WTC11 (cell line): ENCODE results near the gene MARCO. TPM values are rescaled to one million over a fixed set of nuclear protein-coding genes. Genes with fewer than 3 reads are reported as not detected.

Experiments used
- ATAC-seq: fragments of 200-7000 bp; cut with Tn5 transposase; 2 replicates; pipeline ENCODE4 v1.10.0; 2021; ENCODE audit warnings: mild to moderate bottlenecking, moderate library complexity
- CTCF ChIA-PET: fragments of 300-600 bp; sonication (Branson Sonifier 250); formaldehyde crosslinking; loops from one replicate; lab custom pipeline; 2021; ENCODE audit warnings: antibody characterized with exemption; lab: Charles Lee
- POLR2A ChIA-PET: fragments of 350-600 bp; sonication (Branson Sonifier 250); formaldehyde crosslinking; loops from one replicate; lab custom pipeline; 2021; ENCODE audit warnings: antibody characterized with exemption; lab: Charles Lee
- DNase-seq: peaks from one replicate; pipeline ENCODE4 v3.0.0; 2021; ENCODE audit warnings: low spot score
- H3K27ac Mint-ChIP-seq: 2 replicates; pipeline ENCODE4 v1.8.0; 2021; ENCODE audit warnings: mixed read lengths
- H3K27me3 Mint-ChIP-seq: 2 replicates; pipeline ENCODE4 v1.8.0; 2021; ENCODE audit warnings: low read depth, mild to moderate bottlenecking, moderate library complexity, mixed read lengths
- H3K36me3 Mint-ChIP-seq: 2 replicates; pipeline ENCODE4 v1.8.0; 2021; ENCODE audit warnings: mixed read lengths
- H3K4me1 Mint-ChIP-seq: 2 replicates; pipeline ENCODE4 v1.8.0; 2022; ENCODE audit warnings: mixed read lengths
- H3K4me3 Mint-ChIP-seq: 2 replicates; pipeline ENCODE4 v1.8.0; 2021; ENCODE audit warnings: mild to moderate bottlenecking, moderate library complexity, mixed read lengths
- H3K9me3 Mint-ChIP-seq: 2 replicates; pipeline ENCODE4 v1.8.0; 2021; ENCODE audit warnings: mixed read lengths
- CBFB ChIP-seq: sonication (generic); formaldehyde crosslinking; IDR thresholded peaks from 2 replicates; pipeline ENCODE4 v1.8.1; 2022; ENCODE audit warnings: mild to moderate bottlenecking, low read depth, missing genetic modification reagents
- CDX4 ChIP-seq: fragments of 250-450 bp; sonication (Bioruptor Pico); IDR thresholded peaks from 2 replicates; pipeline ENCODE4 v1.9.0; 2021; ENCODE audit warnings: moderate library complexity, mild to moderate bottlenecking, inconsistent platforms, borderline replicate concordance
- CREB1 ChIP-seq: sonication (generic); formaldehyde crosslinking; IDR thresholded peaks from 2 replicates; pipeline ENCODE4 v1.8.0; 2023; ENCODE audit warnings: mild to moderate bottlenecking, missing genetic modification reagents
- CREM ChIP-seq: sonication (generic); formaldehyde crosslinking; IDR thresholded peaks from 2 replicates; pipeline ENCODE4 v1.8.1; 2022; ENCODE audit warnings: mild to moderate bottlenecking, missing genetic modification reagents, moderate library complexity
- CTCF ChIP-seq: fragments of 200-600 bp; IDR thresholded peaks from 2 replicates; pipeline ENCODE4 v1.8.0; 2022; ENCODE audit warnings: antibody characterized with exemption
- ELF4 ChIP-seq: sonication (generic); formaldehyde crosslinking; IDR thresholded peaks from 2 replicates; pipeline ENCODE4 v1.8.1; 2022; ENCODE audit warnings: low read depth, mild to moderate bottlenecking, moderate library complexity, missing genetic modification reagents
- FOXJ3 ChIP-seq: sonication (generic); formaldehyde crosslinking; IDR thresholded peaks from 2 replicates; pipeline ENCODE4 v1.9.0; 2021; ENCODE audit warnings: missing genetic modification reagents, mild to moderate bottlenecking, borderline replicate concordance
- FOXK1 ChIP-seq: sonication (generic); formaldehyde crosslinking; IDR thresholded peaks from 2 replicates; pipeline ENCODE4 v1.8.0; 2022; ENCODE audit warnings: mild to moderate bottlenecking, moderate library complexity, missing genetic modification reagents
- FOXP1 ChIP-seq: sonication (generic); formaldehyde crosslinking; IDR thresholded peaks from 2 replicates; pipeline ENCODE4 v1.8.0; 2022; ENCODE audit warnings: missing genetic modification reagents, mild to moderate bottlenecking, moderate library complexity, borderline replicate concordance
- GTF2I ChIP-seq: fragments of 250-450 bp; sonication (Bioruptor Pico); conservative IDR thresholded peaks from 2 replicates; pipeline ENCODE4 v1.4.0; 2021; ENCODE audit warnings: mild to moderate bottlenecking
- KAT7 ChIP-seq: sonication (generic); formaldehyde crosslinking; IDR thresholded peaks from 2 replicates; pipeline ENCODE4 v1.8.1; 2023; ENCODE audit warnings: missing genetic modification reagents, mild to moderate bottlenecking, borderline replicate concordance
- NFATC4 ChIP-seq: fragments of 250-450 bp; sonication (Bioruptor Pico); IDR thresholded peaks from 2 replicates; pipeline ENCODE4 v1.9.0; 2021; ENCODE audit warnings: mild to moderate bottlenecking
- NR1H2 ChIP-seq: sonication (generic); formaldehyde crosslinking; IDR thresholded peaks from 2 replicates; pipeline ENCODE4 v1.9.0; 2021; ENCODE audit warnings: mild to moderate bottlenecking, moderate library complexity, missing genetic modification reagents
- PRDM15 ChIP-seq: sonication (generic); formaldehyde crosslinking; IDR thresholded peaks from 2 replicates; pipeline ENCODE4 v1.8.0; 2022; ENCODE audit warnings: missing genetic modification reagents
- RELA ChIP-seq: sonication (generic); formaldehyde crosslinking; IDR thresholded peaks from 2 replicates; pipeline ENCODE4 v1.8.1; 2022; ENCODE audit warnings: missing genetic modification reagents, mild to moderate bottlenecking, borderline replicate concordance
- SOX15 ChIP-seq: fragments of 250-450 bp; sonication (Bioruptor Pico); IDR thresholded peaks from 2 replicates; pipeline ENCODE4 v1.9.0; 2021; ENCODE audit warnings: mild to moderate bottlenecking
- TCF7 ChIP-seq: sonication (generic); formaldehyde crosslinking; IDR thresholded peaks from 2 replicates; pipeline ENCODE4 v1.8.0; 2022; ENCODE audit warnings: mild to moderate bottlenecking, low read depth, missing genetic modification reagents, moderate library complexity
- TP53 ChIP-seq: sonication (generic); formaldehyde crosslinking; IDR thresholded peaks from 2 replicates; pipeline ENCODE4 v1.8.1; 2023; ENCODE audit warnings: mild to moderate bottlenecking, missing genetic modification reagents
- USF1 ChIP-seq: sonication (generic); formaldehyde crosslinking; IDR thresholded peaks from 2 replicates; pipeline ENCODE4 v1.8.0; 2022; ENCODE audit warnings: mild to moderate bottlenecking, missing genetic modification reagents
- ZBTB21 ChIP-seq: sonication (generic); formaldehyde crosslinking; IDR thresholded peaks from 2 replicates; pipeline ENCODE4 v1.8.1; 2023; ENCODE audit warnings: mild to moderate bottlenecking, missing genetic modification reagents, borderline replicate concordance
- total RNA-seq: library from RNA; stranded (reverse); gene quantifications from 3 replicates; pipeline ENCODE4 v1.2.3, GENCODE V29; 2021
- TF ChIP-seq, protein P1 (sequence below): sonication (generic); formaldehyde crosslinking; IDR thresholded peaks from 2 replicates; pipeline ENCODE4 v1.8.0; 2022; ENCODE audit warnings: mild to moderate bottlenecking, missing genetic modification reagents

Gene MARCO
- total RNA-seq, 1 experiment from 2014 or later: 0.11 TPM

- TF ChIP-seq CREM (no peak), TP53 (no peak), FOXJ3 (no peak), CREB1 (CRISPR knock-in tag) (no peak), CBFB (CRISPR knock-in tag) (no peak), PRDM15 (CRISPR knock-in tag) (no peak)
- TF ChIP-seq, protein P1, sequence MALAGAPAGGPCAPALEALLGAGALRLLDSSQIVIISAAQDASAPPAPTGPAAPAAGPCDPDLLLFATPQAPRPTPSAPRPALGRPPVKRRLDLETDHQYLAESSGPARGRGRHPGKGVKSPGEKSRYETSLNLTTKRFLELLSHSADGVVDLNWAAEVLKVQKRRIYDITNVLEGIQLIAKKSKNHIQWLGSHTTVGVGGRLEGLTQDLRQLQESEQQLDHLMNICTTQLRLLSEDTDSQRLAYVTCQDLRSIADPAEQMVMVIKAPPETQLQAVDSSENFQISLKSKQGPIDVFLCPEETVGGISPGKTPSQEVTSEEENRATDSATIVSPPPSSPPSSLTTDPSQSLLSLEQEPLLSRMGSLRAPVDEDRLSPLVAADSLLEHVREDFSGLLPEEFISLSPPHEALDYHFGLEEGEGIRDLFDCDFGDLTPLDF: no peak
- TF ChIP-seq, all 79 proteins: peak for 0
- Mint-ChIP-seq H3K27me3 (no peaks in the 10 kb centered on the region; the same call in 1 of the 2 replicates), H3K4me1 (no peaks in the 10 kb centered on the region), H3K36me3 (no peaks in the 10 kb centered on the region), H3K9me3 (no peaks in the 10 kb centered on the region), H3K4me3 (no peak overlapping the region), H3K27ac (no peak overlapping the region)
- CTCF ChIA-PET: no interaction called here
- no peak for DNase-seq
- ATAC-seq: no peak
- POLR2A ChIA-PET: no interaction called here
Measured at GRCh38 chr2:118992740-118993391, 50.9 kb downstream of the MARCO start.

GRCh38 chr2:118993392-118993752 lies 51.4 kb downstream of the MARCO start:
- Mint-ChIP-seq H3K27me3 (no peaks in the 10 kb centered on the region; the same call in 1 of the 2 replicates), H3K4me3 (no peak overlapping the region), H3K4me1 (no peaks in the 10 kb centered on the region), H3K36me3 (no peaks in the 10 kb centered on the region), H3K27ac (no peak overlapping the region), H3K9me3 (peaks cover 4% of the 10 kb centered on the region)
- DNase-seq (no peak), ATAC-seq (no peak)
- CTCF ChIA-PET: no interaction called here
- TF ChIP-seq FOXK1 (CRISPR knock-in tag) (no peak), KAT7 (CRISPR knock-in tag) (no peak)
- POLR2A ChIA-PET: no interaction called here

DNA sequence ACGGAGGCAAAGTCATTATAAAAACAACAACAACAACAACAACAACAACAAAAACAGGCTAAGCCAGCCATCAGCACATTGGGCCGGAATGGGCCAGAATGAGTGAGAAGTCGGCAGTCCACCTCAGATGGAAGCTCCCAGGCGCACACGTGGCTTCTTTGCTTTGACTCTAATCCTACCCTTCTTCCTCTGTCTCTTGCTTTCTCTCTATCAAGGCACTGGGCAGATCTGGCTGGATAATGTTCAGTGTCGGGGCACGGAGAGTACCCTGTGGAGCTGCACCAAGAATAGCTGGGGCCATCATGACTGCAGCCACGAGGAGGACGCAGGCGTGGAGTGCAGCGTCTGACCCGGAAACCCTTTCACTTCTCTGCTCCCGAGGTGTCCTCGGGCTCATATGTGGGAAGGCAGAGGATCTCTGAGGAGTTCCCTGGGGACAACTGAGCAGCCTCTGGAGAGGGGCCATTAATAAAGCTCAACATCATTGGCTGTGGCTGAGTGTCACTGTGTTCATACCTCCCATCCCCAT lies 52.2 kb downstream of the MARCO start:
- Mint-ChIP-seq H3K4me3 (no peak overlapping the region), H3K4me1 (no peaks in the 10 kb centered on the region), H3K9me3 (peaks cover 6% of the 10 kb centered on the region), H3K36me3 (no peaks in the 10 kb centered on the region), H3K27ac (no peak overlapping the region), H3K27me3 (no peaks in the 10 kb centered on the region; the same call in 1 of the 2 replicates)
- ChIA-PET POLR2A (no interaction called here), CTCF (no interaction called here)
- ATAC-seq: no peak
- DNase-seq: no peak
- TF ChIP-seq TP53 (no peak), RELA (CRISPR knock-in tag) (no peak), SOX15 (CRISPR knock-in tag) (no peak), ZBTB21 (CRISPR knock-in tag) (no peak), FOXP1 (CRISPR knock-in tag) (no peak), PRDM15 (CRISPR knock-in tag) (no peak), NR1H2 (no peak), CDX4 (no peak), ELF4 (CRISPR knock-in tag) (no peak), NFATC4 (CRISPR knock-in tag) (no peak), CTCF (no peak), GTF2I (CRISPR knock-in tag) (no peak), TCF7 (no peak), USF1 (no peak)
